DND-41 (cell line): Measurements from ENCODE around the gene FCGR3B.
A peak's percentile ranks its signal among the peaks of the same experiment; 100 is the strongest.
"Not testable (repeated sequence)": the region's sequence is repeated elsewhere in the genome, so short reads cannot be mapped to it uniquely, and the experiment has no call there.

ENCODE experiments used
- ATAC-seq: fragments of 200-7000 bp; cut with Tn5 transposase; 3 replicates; pipeline ENCODE4 v1.9.1; 2021; ENCODE audit warnings: low read depth; ENCODE audit not compliant: insufficient read depth
- DNase-seq: peaks from one replicate; pipeline ENCODE4 v3.0.0-alpha.2; 2020
- H2AFZ ChIP-seq: 2 replicates; pipeline ENCODE4 v1.6.0; 2012; ENCODE audit warnings: low read depth, low read length
- H3K27ac ChIP-seq: 2 replicates; pipeline ENCODE4 v1.5.1; 2012; ENCODE audit warnings: low read length, inconsistent platforms
- H3K27me3 ChIP-seq: fragments of 200-600 bp; sonication (generic); 2 replicates; pipeline ENCODE4 v1.6.0; 2012; ENCODE audit warnings: low read length, mild to moderate bottlenecking, inconsistent platforms; ENCODE audit not compliant: insufficient read depth, poor library complexity
- H3K36me3 ChIP-seq: 2 replicates; pipeline ENCODE4 v1.5.1; 2012; ENCODE audit warnings: low read length, inconsistent platforms; ENCODE audit not compliant: insufficient read depth
- H3K4me1 ChIP-seq: 2 replicates; pipeline ENCODE4 v1.5.1; 2012; ENCODE audit warnings: mild to moderate bottlenecking, low read length; ENCODE audit not compliant: insufficient read depth
- H3K4me2 ChIP-seq: 2 replicates; pipeline ENCODE4 v1.6.0; 2012; ENCODE audit warnings: mild to moderate bottlenecking, moderate library complexity, low read length, inconsistent platforms; ENCODE audit not compliant: insufficient read depth
- H3K4me3 ChIP-seq, 2 experiments: fragments of 200-600 bp in 1 of 2; shearing (Covaris generic) in 1 of 2; 2 replicates each; pipeline ENCODE4 v1.5.1; 2012 to 2016; ENCODE audit warnings: inconsistent platforms in 2 of 2, low read length in 2 of 2, mild to moderate bottlenecking in 2 of 2, low read depth in 1 of 2, moderate library complexity in 1 of 2
- H3K79me2 ChIP-seq: 2 replicates; pipeline ENCODE4 v1.6.0; 2012; ENCODE audit warnings: low read length, inconsistent platforms; ENCODE audit not compliant: insufficient read depth
- H3K9ac ChIP-seq: 2 replicates; pipeline ENCODE4 v1.6.0; 2012; ENCODE audit warnings: low read depth, mild to moderate bottlenecking, inconsistent platforms, low read length, moderate library complexity
- H3K9me3 ChIP-seq: 2 replicates; pipeline ENCODE4 v1.5.1; 2012; ENCODE audit warnings: low read length, moderate library complexity, mild to moderate bottlenecking, inconsistent platforms; ENCODE audit not compliant: insufficient read depth, severe bottlenecking
- H4K20me1 ChIP-seq: 2 replicates; pipeline ENCODE4 v1.6.0; 2012; ENCODE audit warnings: low read length; ENCODE audit not compliant: insufficient read depth

FCGR3B gene

GRCh38 chr1:161621181-161622000, 9.6 kb downstream of the FCGR3B start:
- not testable (repeated sequence) for H3K36me3 ChIP-seq, H4K20me1 ChIP-seq, H3K4me2 ChIP-seq, ATAC-seq, DNase-seq, H3K79me2 ChIP-seq, H2AFZ ChIP-seq, H3K4me3 ChIP-seq, H3K4me1 ChIP-seq, H3K9me3 ChIP-seq, H3K27ac ChIP-seq, H3K9ac ChIP-seq, H3K27me3 ChIP-seq

DNA sequence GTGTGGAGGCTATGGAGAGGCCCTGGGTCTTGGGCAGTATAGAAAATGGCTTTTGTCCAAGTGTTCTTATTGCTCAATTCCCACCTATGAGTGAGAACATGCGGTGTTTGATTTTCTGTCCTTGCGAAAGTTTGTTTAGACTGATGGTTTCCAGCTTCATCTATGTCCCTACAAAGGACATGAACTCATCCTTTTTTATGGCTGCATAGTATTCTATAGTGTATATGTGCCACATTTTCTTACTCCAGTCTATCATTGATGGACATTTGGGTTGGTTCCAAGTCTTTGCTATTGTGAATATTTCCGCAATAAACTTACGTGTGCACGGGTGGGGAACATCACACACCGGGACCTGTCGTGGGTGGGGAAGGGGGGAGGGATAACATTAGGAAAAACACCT, 10.6 kb downstream of the FCGR3B start:
- not testable (repeated sequence) for H3K9me3 ChIP-seq, H3K27me3 ChIP-seq, H2AFZ ChIP-seq, H3K27ac ChIP-seq, H3K4me3 ChIP-seq, H4K20me1 ChIP-seq, H3K4me1 ChIP-seq, ATAC-seq, H3K4me2 ChIP-seq, H3K36me3 ChIP-seq, DNase-seq, H3K79me2 ChIP-seq, H3K9ac ChIP-seq

- not testable (repeated sequence) for DNase-seq, H2AFZ ChIP-seq, H3K4me2 ChIP-seq, H3K79me2 ChIP-seq, H3K4me3 ChIP-seq, H3K4me1 ChIP-seq, H3K36me3 ChIP-seq, H3K9me3 ChIP-seq, H4K20me1 ChIP-seq, H3K9ac ChIP-seq, H3K27me3 ChIP-seq, H3K27ac ChIP-seq, ATAC-seq
These were observed 12.5 kb downstream of the FCGR3B start for GRCh38 chr1:161618517-161618916.

GRCh38 chr1:161616417-161616816, 14.6 kb downstream of the FCGR3B start:
- H3K36me3 ChIP-seq, H3K4me2 ChIP-seq, DNase-seq, ATAC-seq, H3K9me3 ChIP-seq, H3K9ac ChIP-seq, H3K79me2 ChIP-seq, H3K4me1 ChIP-seq, H3K4me3 ChIP-seq, H3K27ac ChIP-seq, H4K20me1 ChIP-seq, H2AFZ ChIP-seq: not testable (repeated sequence)
- peaks cover 11% of the 10 kb centered on the region for H3K27me3 ChIP-seq

- H4K20me1 ChIP-seq, H3K4me2 ChIP-seq, H3K9me3 ChIP-seq: not testable (repeated sequence)
These were observed 17.8 kb downstream of the FCGR3B start for GRCh38 chr1:161613142-161613514.

More at GRCh38 chr1:161613142-161613514, 17.8 kb downstream of the FCGR3B start:
- not testable (repeated sequence) for H3K36me3 ChIP-seq, H3K4me3 ChIP-seq, ATAC-seq, H3K79me2 ChIP-seq, H3K27ac ChIP-seq, DNase-seq, H3K4me1 ChIP-seq
- Histone ChIP-seq H2AFZ (peak overlapping the region; percentile 39; the same call in 1 of the 2 replicates), H3K27me3 (peaks cover 11% of the 10 kb centered on the region), H3K9ac (peak overlapping the region; percentile 47; the same call in 1 of the 2 replicates)
